Measurements from ENCODE around the gene KIF3A.

GRCh38 chr5:132677191-132677590 is 60.2 kb downstream of the KIF3A start:
- peak in 1 of 4 experiments; percentile 11 for TF ChIP-seq CTCF (IDR thresholded peaks at IDR 0.05)
- no peak for TF ChIP-seq POLR2AphosphoS5 (IDR thresholded peaks at IDR 0.05)
- no peak for TF ChIP-seq POLR2A (IDR thresholded peaks at IDR 0.05)

All from prostate gland (tissue), 2 donors.